ENCODE data around the gene C1orf159.

Gene C1orf159

DNA sequence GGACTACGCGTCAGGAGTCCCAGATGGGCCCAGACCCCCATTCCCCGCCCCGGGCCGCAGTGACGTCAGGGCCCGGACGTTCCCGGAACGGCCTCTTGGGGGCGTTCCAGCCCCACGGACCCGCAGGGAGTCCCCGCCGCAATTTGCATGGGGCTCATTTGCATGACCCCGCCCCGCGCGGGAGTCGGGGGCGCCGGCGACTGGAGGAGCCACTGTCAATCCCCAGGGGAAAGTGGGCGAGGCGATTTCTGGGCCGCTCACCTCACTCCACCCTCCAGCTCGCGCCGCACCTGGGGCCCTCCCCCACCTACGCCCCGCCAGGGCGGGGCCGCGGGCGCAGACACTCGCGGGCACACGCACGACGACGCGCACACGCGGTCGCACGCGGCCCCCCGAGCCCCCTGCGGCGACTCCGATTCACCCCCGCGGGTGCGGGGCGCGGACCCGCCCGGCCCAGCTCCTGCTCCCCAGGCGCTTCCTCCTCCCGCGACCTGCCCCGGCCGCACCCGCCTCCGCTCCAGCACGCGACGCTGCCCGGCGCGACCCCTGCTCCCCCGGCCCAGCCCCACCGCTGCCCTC, 82.8 kb downstream of the C1orf159 start:
- DNase-seq = peak; percentile 97

DNA sequence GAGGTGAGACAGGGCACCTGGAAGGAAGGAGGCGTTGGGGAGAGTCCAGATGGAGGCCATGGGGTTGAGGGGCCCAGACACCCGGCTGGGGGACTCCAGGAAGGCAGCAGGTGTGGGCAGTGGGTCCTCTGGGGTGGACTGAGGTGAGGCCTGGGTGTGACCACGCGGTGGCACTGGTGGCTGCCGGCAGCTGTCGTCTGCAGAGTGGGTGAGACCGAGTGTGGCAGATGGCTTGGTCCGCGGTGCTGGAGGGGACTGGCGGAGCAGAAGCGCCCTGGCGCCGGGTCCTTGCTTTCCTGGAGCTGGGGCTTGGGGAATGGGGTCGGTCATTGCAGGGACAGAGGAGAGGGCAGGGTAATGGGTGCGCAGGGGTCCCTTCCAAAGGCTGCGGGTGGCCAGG, 83.5 kb downstream of the C1orf159 start:
- peak; percentile 35 for DNase-seq

All from NCI-H510A (cell line).